ENCODE measurements around the gene DMXL1.
A peak's percentile ranks its signal among the peaks of the same experiment; 100 is the strongest.

The DMXL1 gene

GRCh38 chr5:119083679-119084078 is 12.8 kb downstream of the DMXL1 start:
- DNase-seq (ENCODE audit: low read depth), result no peak
- H3K4me3 ChIP-seq (replicated peaks; ENCODE audit: low read depth, low read length), result no peak overlapping the region
- TF ChIP-seq, protein P1, sequence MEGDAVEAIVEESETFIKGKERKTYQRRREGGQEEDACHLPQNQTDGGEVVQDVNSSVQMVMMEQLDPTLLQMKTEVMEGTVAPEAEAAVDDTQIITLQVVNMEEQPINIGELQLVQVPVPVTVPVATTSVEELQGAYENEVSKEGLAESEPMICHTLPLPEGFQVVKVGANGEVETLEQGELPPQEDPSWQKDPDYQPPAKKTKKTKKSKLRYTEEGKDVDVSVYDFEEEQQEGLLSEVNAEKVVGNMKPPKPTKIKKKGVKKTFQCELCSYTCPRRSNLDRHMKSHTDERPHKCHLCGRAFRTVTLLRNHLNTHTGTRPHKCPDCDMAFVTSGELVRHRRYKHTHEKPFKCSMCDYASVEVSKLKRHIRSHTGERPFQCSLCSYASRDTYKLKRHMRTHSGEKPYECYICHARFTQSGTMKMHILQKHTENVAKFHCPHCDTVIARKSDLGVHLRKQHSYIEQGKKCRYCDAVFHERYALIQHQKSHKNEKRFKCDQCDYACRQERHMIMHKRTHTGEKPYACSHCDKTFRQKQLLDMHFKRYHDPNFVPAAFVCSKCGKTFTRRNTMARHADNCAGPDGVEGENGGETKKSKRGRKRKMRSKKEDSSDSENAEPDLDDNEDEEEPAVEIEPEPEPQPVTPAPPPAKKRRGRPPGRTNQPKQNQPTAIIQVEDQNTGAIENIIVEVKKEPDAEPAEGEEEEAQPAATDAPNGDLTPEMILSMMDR (IDR thresholded peaks at IDR 0.05; ENCODE audit: low read length, missing control alignments), result no peak

- H3K4me3 ChIP-seq (replicated peaks; ENCODE audit: low read depth, low read length), result no peak overlapping the region
- no peak for DNase-seq (ENCODE audit: low read depth)
- TF ChIP-seq, protein P1 (IDR thresholded peaks at IDR 0.05; ENCODE audit: low read length, missing control alignments), result no peak
These were observed 17.6 kb downstream of the DMXL1 start for GRCh38 chr5:119088438-119088837.

DNA sequence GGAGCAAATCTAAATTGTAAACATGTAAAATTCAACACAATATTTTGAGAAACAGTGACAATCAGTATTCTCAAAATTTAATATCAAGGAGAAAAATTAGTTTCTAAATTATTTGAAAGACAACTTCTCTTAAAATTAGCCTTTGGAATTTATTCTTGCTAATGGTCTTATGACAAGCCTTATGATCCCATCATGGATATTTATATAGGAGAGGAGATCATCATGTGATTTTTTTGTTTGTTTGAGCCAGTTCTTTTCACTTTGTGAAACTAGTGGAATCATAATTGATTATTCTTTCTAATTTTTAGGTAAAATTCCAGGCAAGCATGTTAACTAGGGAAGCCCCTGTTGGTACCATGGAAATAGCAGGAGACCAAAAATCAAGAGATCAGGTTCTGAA is 24.7 kb downstream of the DMXL1 start:
- no peak for DNase-seq (ENCODE audit: low read depth)

GRCh38 chr5:119105971-119106370 is 35.1 kb downstream of the DMXL1 start:
- H3K4me3 ChIP-seq (replicated peaks; ENCODE audit: low read depth, low read length), result no peak overlapping the region
- DNase-seq (ENCODE audit: low read depth), result peak; percentile 13
- TF ChIP-seq, protein P1 (IDR thresholded peaks at IDR 0.05; ENCODE audit: low read length, missing control alignments), result no peak

More for the DNA sequence above, 24.7 kb downstream of the DMXL1 start:
- H3K4me3 ChIP-seq (replicated peaks; ENCODE audit: low read depth, low read length), result no peak overlapping the region
- TF ChIP-seq, protein P1 (IDR thresholded peaks at IDR 0.05; ENCODE audit: low read length, missing control alignments), result no peak

DNA sequence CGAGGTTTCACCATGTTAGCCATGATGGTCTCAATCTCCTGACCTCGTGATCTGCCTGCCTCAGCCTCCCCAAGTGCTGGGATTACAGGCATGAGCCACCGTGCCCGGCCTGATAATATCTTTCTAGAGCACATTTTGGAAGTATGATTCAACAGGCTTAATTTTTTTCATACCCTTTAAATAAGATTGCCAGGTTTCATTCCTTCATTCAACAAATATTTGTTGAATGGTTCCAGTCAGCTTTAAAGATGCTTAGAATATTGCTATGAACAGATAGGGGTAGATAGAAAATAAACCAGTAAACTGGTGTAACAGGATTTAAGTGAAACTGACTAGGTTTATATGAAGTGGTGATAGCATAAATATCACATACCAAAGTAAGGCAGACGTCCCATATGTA is 41.3 kb downstream of the DMXL1 start:
- DNase-seq (ENCODE audit: low read depth), result no peak
- TF ChIP-seq, protein P1 (IDR thresholded peaks at IDR 0.05; ENCODE audit: low read length, missing control alignments), result no peak
- no peak overlapping the region for H3K4me3 ChIP-seq (replicated peaks; ENCODE audit: low read depth, low read length)

GRCh38 chr5:119117237-119117636 is 46.4 kb downstream of the DMXL1 start:
- TF ChIP-seq, protein P1 (IDR thresholded peaks at IDR 0.05; ENCODE audit: low read length, missing control alignments), result no peak
- no peak overlapping the region for H3K4me3 ChIP-seq (replicated peaks; ENCODE audit: low read depth, low read length)
- DNase-seq (ENCODE audit: low read depth), result no peak

DNA sequence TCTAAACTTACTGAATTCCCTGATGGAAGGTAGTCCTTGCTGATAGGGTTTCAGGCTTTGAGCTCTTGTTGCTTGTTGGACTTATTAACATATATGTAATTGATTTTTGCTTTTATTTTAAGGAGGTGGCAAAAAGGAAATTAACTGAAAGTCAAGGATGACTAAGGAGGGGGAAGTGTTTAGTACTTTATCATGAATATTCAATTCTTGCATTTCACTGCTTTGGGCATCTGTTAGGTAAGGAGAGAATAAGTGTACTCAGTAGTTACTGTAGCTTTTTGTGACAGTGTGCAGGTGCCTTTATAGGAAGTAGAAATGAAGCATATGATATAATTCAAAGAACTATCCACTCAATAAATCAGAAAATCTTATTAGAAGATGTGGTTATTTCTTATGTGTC is 47.1 kb downstream of the DMXL1 start:
- TF ChIP-seq, protein P1 (IDR thresholded peaks at IDR 0.05; ENCODE audit: low read length, missing control alignments), result no peak
- no peak overlapping the region for H3K4me3 ChIP-seq (replicated peaks; ENCODE audit: low read depth, low read length)
- DNase-seq (ENCODE audit: low read depth), result no peak

All from fibroblast of pulmonary artery (primary cell).